Tibial nerve (tissue), 3 donors: ENCODE data around the gene EDEM2.

Source experiments
- POLR2A ChIP-seq, 2 donors: fragments of 450-650 bp; IDR thresholded peaks; one replicate each; pipeline ENCODE4 v1.6.1; 2017; ENCODE audit warnings: antibody characterized with exemption in 2 of 2, mild to moderate bottlenecking in 2 of 2, moderate library complexity in 2 of 2
- TF ChIP-seq, protein P1 (sequence below), 5 experiments: fragments of 200-600 bp in 3 of 5; fragments of 450-650 bp in 2 of 5; sonication (generic) in 3 of 5; IDR thresholded peaks; one replicate each; pipeline ENCODE4 v1.5.1; 2016 to 2019; ENCODE audit warnings: antibody characterized with exemption in 5 of 5, mild to moderate bottlenecking in 3 of 5, moderate library complexity in 2 of 5

DNA sequence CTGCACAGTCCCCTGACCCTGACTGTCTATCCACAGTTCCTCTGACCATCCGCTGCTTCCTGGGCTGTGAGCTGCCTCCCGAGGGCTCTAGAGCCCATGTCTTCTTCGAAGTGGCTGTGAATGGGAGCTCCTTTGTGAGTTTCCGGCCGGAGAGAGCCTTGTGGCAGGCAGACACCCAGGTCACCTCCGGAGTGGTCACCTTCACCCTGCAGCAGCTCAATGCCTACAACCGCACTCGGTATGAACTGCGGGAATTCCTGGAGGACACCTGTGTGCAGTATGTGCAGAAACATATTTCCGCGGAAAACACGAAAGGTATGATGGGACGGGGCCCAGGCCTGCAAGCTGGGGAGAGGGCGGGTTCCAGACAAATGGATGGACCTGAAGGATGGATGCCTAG, 29.0 kb upstream of the EDEM2 start:
- no peak for TF ChIP-seq POLR2A (IDR thresholded peaks at IDR 0.05)
- TF ChIP-seq, protein P1, sequence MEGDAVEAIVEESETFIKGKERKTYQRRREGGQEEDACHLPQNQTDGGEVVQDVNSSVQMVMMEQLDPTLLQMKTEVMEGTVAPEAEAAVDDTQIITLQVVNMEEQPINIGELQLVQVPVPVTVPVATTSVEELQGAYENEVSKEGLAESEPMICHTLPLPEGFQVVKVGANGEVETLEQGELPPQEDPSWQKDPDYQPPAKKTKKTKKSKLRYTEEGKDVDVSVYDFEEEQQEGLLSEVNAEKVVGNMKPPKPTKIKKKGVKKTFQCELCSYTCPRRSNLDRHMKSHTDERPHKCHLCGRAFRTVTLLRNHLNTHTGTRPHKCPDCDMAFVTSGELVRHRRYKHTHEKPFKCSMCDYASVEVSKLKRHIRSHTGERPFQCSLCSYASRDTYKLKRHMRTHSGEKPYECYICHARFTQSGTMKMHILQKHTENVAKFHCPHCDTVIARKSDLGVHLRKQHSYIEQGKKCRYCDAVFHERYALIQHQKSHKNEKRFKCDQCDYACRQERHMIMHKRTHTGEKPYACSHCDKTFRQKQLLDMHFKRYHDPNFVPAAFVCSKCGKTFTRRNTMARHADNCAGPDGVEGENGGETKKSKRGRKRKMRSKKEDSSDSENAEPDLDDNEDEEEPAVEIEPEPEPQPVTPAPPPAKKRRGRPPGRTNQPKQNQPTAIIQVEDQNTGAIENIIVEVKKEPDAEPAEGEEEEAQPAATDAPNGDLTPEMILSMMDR (IDR thresholded peaks at IDR 0.05), result no peak
